ENCODE data around the gene RAD51B.

GRCh38 chr14:68106456-68106855 is 286.9 kb downstream of the RAD51B start:
- TF ChIP-seq EZH2 (IDR thresholded peaks at IDR 0.05; ENCODE audit: low read depth), result no peak
- TF ChIP-seq, protein P1, sequence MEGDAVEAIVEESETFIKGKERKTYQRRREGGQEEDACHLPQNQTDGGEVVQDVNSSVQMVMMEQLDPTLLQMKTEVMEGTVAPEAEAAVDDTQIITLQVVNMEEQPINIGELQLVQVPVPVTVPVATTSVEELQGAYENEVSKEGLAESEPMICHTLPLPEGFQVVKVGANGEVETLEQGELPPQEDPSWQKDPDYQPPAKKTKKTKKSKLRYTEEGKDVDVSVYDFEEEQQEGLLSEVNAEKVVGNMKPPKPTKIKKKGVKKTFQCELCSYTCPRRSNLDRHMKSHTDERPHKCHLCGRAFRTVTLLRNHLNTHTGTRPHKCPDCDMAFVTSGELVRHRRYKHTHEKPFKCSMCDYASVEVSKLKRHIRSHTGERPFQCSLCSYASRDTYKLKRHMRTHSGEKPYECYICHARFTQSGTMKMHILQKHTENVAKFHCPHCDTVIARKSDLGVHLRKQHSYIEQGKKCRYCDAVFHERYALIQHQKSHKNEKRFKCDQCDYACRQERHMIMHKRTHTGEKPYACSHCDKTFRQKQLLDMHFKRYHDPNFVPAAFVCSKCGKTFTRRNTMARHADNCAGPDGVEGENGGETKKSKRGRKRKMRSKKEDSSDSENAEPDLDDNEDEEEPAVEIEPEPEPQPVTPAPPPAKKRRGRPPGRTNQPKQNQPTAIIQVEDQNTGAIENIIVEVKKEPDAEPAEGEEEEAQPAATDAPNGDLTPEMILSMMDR (conservative IDR thresholded peaks at IDR 0.05), result no peak
